BJ (cell line): ENCODE measurements around the gene TLL1. TPM values are rescaled to one million over a fixed set of nuclear protein-coding genes. Genes with fewer than 3 reads are reported as not detected.
A peak's percentile ranks its signal among the peaks of the same experiment; 100 is the strongest.

Experiments
- CTCF ChIA-PET: fragments of 350-600 bp; formaldehyde crosslinking; extraction: SDS; loops from one replicate; lab custom pipeline; 2021; ENCODE audit warnings: antibody characterized with exemption, inconsistent platforms; lab: Yijun Ruan, JAX
- POLR2A ChIA-PET: fragments of 300-600 bp; sonication (Branson Sonifier 250); formaldehyde crosslinking; extraction: SDS; loops from one replicate; lab custom pipeline; 2021; ENCODE audit warnings: antibody characterized with exemption; lab: Charles Lee
- DNase-seq: peaks from one replicate; pipeline ENCODE4 v3.0.0-alpha.2; 2011; ENCODE audit warnings: low read depth
- H3K27me3 ChIP-seq: 2 replicates; pipeline ENCODE4 v1.6.0; 2011; ENCODE audit warnings: low read length; ENCODE audit not compliant: control insufficient read depth, insufficient read depth
- H3K36me3 ChIP-seq: 2 replicates; pipeline ENCODE4 v1.5.1; 2011; ENCODE audit warnings: low read length; ENCODE audit not compliant: control insufficient read depth, insufficient read depth
- H3K4me3 ChIP-seq: 2 replicates; pipeline ENCODE4 v1.5.1; 2011; ENCODE audit warnings: low read depth, mild to moderate bottlenecking, control low read depth, low read length
- CTCF ChIP-seq: IDR thresholded peaks from 2 replicates; pipeline ENCODE4 v1.5.1; 2011; ENCODE audit warnings: low read depth, mild to moderate bottlenecking, control low read depth, inconsistent platforms, low read length, moderate library complexity; ENCODE audit not compliant: insufficient read depth
- polyA plus RNA-seq: library from polyadenylated mRNA; depleted of rRNA; stranded (reverse); fragments of >200 nt; gene quantifications from 2 replicates; pipeline ENCODE4 v1.2.3, GENCODE V29; 2011

The TLL1 gene
- polyA plus RNA-seq, 1 experiment = 0.33 TPM

- Histone ChIP-seq H3K27me3 (no peaks in the 10 kb centered on the region), H3K4me3 (no peak overlapping the region), H3K36me3 (no peaks in the 10 kb centered on the region)
- CTCF ChIA-PET = no interaction called here
- peak; percentile 59 for DNase-seq
- TF ChIP-seq CTCF = no peak
- POLR2A ChIA-PET = no interaction called here
These were observed 118.5 kb downstream of the TLL1 start for GRCh38 chr4:165991325-165992180.

DNA sequence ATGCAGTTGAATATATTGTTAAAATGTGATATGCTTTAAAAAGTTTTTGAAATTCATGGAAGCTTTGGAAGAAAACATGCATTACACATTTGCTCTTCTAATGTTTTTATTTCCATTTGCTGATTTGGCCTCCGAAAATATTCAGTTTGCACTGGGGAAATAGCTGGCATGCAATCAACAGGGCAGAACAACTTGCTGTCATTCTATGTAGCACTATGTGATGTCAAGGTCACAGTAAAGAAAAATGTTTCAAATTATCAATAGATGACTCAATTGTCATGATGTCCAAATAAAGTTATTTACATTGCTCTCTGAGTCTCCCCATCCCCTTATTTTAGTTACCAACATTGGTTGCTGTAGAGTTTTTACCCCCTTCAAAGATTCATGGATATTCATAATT lies 119.2 kb downstream of the TLL1 start:
- Histone ChIP-seq H3K4me3 (no peak overlapping the region), H3K27me3 (no peaks in the 10 kb centered on the region), H3K36me3 (no peaks in the 10 kb centered on the region)
- ChIA-PET CTCF (no interaction called here), POLR2A (no interaction called here)
- TF ChIP-seq CTCF = no peak
- DNase-seq = no peak

- no peak for TF ChIP-seq CTCF
- POLR2A ChIA-PET = no interaction called here
- H3K27me3 ChIP-seq = no peaks in the 10 kb centered on the region
- no peaks in the 10 kb centered on the region for H3K36me3 ChIP-seq
- H3K4me3 ChIP-seq = no peak overlapping the region
- peak; percentile 30 for DNase-seq
- CTCF ChIA-PET = no interaction called here
These were observed 121.7 kb downstream of the TLL1 start for GRCh38 chr4:165994701-165995100.

- ChIA-PET CTCF (no interaction called here), POLR2A (no interaction called here)
- TF ChIP-seq CTCF = no peak
- Histone ChIP-seq H3K27me3 (no peaks in the 10 kb centered on the region), H3K36me3 (no peaks in the 10 kb centered on the region), H3K4me3 (no peak overlapping the region)
- DNase-seq = no peak
These were observed 130.8 kb downstream of the TLL1 start for GRCh38 chr4:166003811-166004210.

- ChIA-PET POLR2A (no interaction called here), CTCF (no interaction called here)
- H3K27me3 ChIP-seq = no peaks in the 10 kb centered on the region
- H3K4me3 ChIP-seq = no peak overlapping the region
- no peak for TF ChIP-seq CTCF
- no peaks in the 10 kb centered on the region for H3K36me3 ChIP-seq
- DNase-seq = no peak
These were observed 133.2 kb downstream of the TLL1 start for GRCh38 chr4:166006217-166006616.
